ENCODE data around the gene SHANK3. TPM values are rescaled to one million over a fixed set of nuclear protein-coding genes. Genes with fewer than 3 reads are reported as not detected.
"Not testable (repeated sequence)": the region's sequence is repeated elsewhere in the genome, so short reads cannot be mapped to it uniquely, and the experiment has no call there.

Gene SHANK3
- total RNA-seq, 1 donor from 2014 or later = not detected

GRCh38 chr22:50640857-50641647 is 31.6 kb upstream of the SHANK3 start:
- H3K4me1 Mint-ChIP-seq = no peaks in the 10 kb centered on the region
- TF ChIP-seq CTCF (IDR thresholded peaks at IDR 0.05) = no peak
- H3K27me3 Mint-ChIP-seq = peaks cover 4% of the 10 kb centered on the region
- H3K36me3 Mint-ChIP-seq (ENCODE audit: low read depth) = no peaks in the 10 kb centered on the region
- intact Hi-C loops (cut with micrococcal nuclease) = loop anchor here (1.0 kb wide), 1 partner anchor 13 kb away; the partner anchor contains the start of gene ARSA
- no peak for DNase-seq
- no peak overlapping the region for H3K4me3 Mint-ChIP-seq
- H3K9me3 Mint-ChIP-seq = no peaks in the 10 kb centered on the region
- ChIA-PET POLR2A (interaction anchor here (2.7 kb wide), 1 partner anchor 13 kb away, joined by 17 read pairs; the partner anchor contains the start of gene ARSA), CTCF (interaction anchor here (0.9 to 1.2 kb wide), 3 partner anchors 13 to 143 kb away, joined by 3 read pairs; partner anchors contain the start of gene ARSA)
- ATAC-seq (ENCODE audit: low read depth) = no peak
- no peak overlapping the region for H3K27ac Mint-ChIP-seq

GRCh38 chr22:50641696-50642607 is 30.7 kb upstream of the SHANK3 start:
- Mint-ChIP-seq H3K27ac (no peak overlapping the region), H3K27me3 (peaks cover 9% of the 10 kb centered on the region), H3K36me3 (ENCODE audit: low read depth) (no peaks in the 10 kb centered on the region), H3K9me3 (no peaks in the 10 kb centered on the region), H3K4me3 (no peak overlapping the region), H3K4me1 (no peaks in the 10 kb centered on the region)
- ChIA-PET CTCF (interaction anchor here (1.1 to 1.2 kb wide), 2 partner anchors 14 to 144 kb away, joined by 3 read pairs; partner anchors contain the start of gene ARSA), POLR2A (interaction anchor here (2.7 kb wide), 1 partner anchor 14 kb away, joined by 17 read pairs; the partner anchor contains the start of gene ARSA)
- DNase-seq (no peak), ATAC-seq (ENCODE audit: low read depth) (no peak)
- no peak for TF ChIP-seq CTCF (IDR thresholded peaks at IDR 0.05)
- intact Hi-C loops (cut with micrococcal nuclease) = no loop called here

GRCh38 chr22:50643021-50643820 is 29.4 kb upstream of the SHANK3 start:
- H3K4me3 Mint-ChIP-seq; CTCF ChIA-PET; H3K36me3 Mint-ChIP-seq (ENCODE audit: low read depth); ATAC-seq (ENCODE audit: low read depth); DNase-seq; H3K9me3 Mint-ChIP-seq; H3K4me1 Mint-ChIP-seq; POLR2A ChIA-PET; H3K27ac Mint-ChIP-seq; intact Hi-C loops (cut with micrococcal nuclease): not testable (repeated sequence)
- H3K27me3 Mint-ChIP-seq = peaks cover 11% of the 10 kb centered on the region

- H3K4me3 Mint-ChIP-seq; H3K27ac Mint-ChIP-seq; H3K4me1 Mint-ChIP-seq; H3K36me3 Mint-ChIP-seq (ENCODE audit: low read depth); CTCF ChIA-PET; H3K9me3 Mint-ChIP-seq; POLR2A ChIA-PET; DNase-seq; intact Hi-C loops (cut with micrococcal nuclease); ATAC-seq (ENCODE audit: low read depth): not testable (repeated sequence)
- H3K27me3 Mint-ChIP-seq = peaks cover 11% of the 10 kb centered on the region
These were observed 28.9 kb upstream of the SHANK3 start for GRCh38 chr22:50643821-50644101.

GRCh38 chr22:50653256-50653655 is 19.4 kb upstream of the SHANK3 start:
- Mint-ChIP-seq H3K9me3 (peaks cover 4% of the 10 kb centered on the region), H3K27ac (no peak overlapping the region), H3K36me3 (ENCODE audit: low read depth) (no peaks in the 10 kb centered on the region), H3K4me1 (no peaks in the 10 kb centered on the region), H3K27me3 (peaks cover 20% of the 10 kb centered on the region), H3K4me3 (no peak overlapping the region)
- ATAC-seq (ENCODE audit: low read depth) (no peak), DNase-seq (no peak)
- ChIA-PET POLR2A (no interaction called here), CTCF (no interaction called here)
- no peak for TF ChIP-seq CTCF (IDR thresholded peaks at IDR 0.05)
- intact Hi-C loops (cut with micrococcal nuclease) = no loop called here

GRCh38 chr22:50654664-50655063 is 18.0 kb upstream of the SHANK3 start:
- H3K9me3 Mint-ChIP-seq; intact Hi-C loops (cut with micrococcal nuclease); H3K36me3 Mint-ChIP-seq (ENCODE audit: low read depth); CTCF ChIA-PET; H3K27ac Mint-ChIP-seq; H3K4me1 Mint-ChIP-seq; ATAC-seq (ENCODE audit: low read depth); POLR2A ChIA-PET; DNase-seq; H3K4me3 Mint-ChIP-seq: not testable (repeated sequence)
- peaks cover 20% of the 10 kb centered on the region for H3K27me3 Mint-ChIP-seq
